Measurements from ENCODE around the gene WDR44.

Gene WDR44

DNA sequence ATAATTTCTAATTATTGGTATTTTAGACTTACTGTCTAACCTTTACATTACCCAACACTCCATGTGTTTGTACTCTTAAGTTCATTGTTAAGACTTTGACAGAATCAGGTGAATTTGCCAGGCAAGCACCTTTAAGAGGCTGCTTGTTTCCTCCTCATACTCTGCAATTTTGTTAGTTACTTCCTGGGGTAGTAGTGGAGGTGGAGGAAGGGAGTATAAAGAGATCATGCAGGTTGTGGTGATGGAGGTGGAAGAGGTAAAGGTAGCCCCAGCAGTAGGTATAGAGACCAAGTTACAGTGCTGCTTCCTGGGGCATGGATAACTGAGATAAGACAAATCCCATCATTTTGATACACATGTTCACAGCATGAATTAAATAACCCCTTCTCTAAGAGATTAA, 6.7 kb downstream of the WDR44 start:
- H2BK5ac ChIP-seq (ENCODE audit: low read depth, low read length, poor library complexity), result no peak overlapping the region
- H3K18ac ChIP-seq (ENCODE audit: low read length), result no peak overlapping the region
- H3K9ac ChIP-seq (ENCODE audit: low read length), result no peak overlapping the region
- H3K79me2 ChIP-seq (ENCODE audit: control insufficient read depth, insufficient read depth, low read length, poor library complexity), result no peaks in the 10 kb centered on the region
- no peak overlapping the region for H2AFZ ChIP-seq (ENCODE audit: insufficient read depth, low read length, poor library complexity)
- no peaks in the 10 kb centered on the region for H3K9me3 ChIP-seq (ENCODE audit: insufficient read depth, low read depth, low read length)
- H3K79me1 ChIP-seq (ENCODE audit: low read length), result no peaks in the 10 kb centered on the region
- no peak overlapping the region for H4K8ac ChIP-seq (ENCODE audit: low read depth, low read length)
- H2AK5ac ChIP-seq (ENCODE audit: low read length), result no peak overlapping the region
- no peaks in the 10 kb centered on the region for H3K36me3 ChIP-seq (ENCODE audit: control insufficient read depth in 1 of 2, insufficient read depth in 2 of 2, low read length in 2 of 2)
- H2BK12ac ChIP-seq (ENCODE audit: low read length), result no peak overlapping the region
- H3K4ac ChIP-seq (ENCODE audit: low read depth, low read length), result no peak overlapping the region
- H3K27me3 ChIP-seq (ENCODE audit: insufficient read depth, low read length), result no peaks in the 10 kb centered on the region
- H4K91ac ChIP-seq (ENCODE audit: low read depth, low read length), result no peak overlapping the region
- no peak overlapping the region for H3K23ac ChIP-seq (ENCODE audit: low read length)
- no peak overlapping the region for H2BK120ac ChIP-seq (ENCODE audit: insufficient read depth, low read length, poor library complexity)
- H3K14ac ChIP-seq (ENCODE audit: low read length), result no peak overlapping the region
- H3K4me3 ChIP-seq (ENCODE audit: low read depth, low read length), result no peak overlapping the region
- no peak for DNase-seq
- H4K12ac ChIP-seq (ENCODE audit: low read depth, low read length), result no peak overlapping the region
- no peaks in the 10 kb centered on the region for H3K4me1 ChIP-seq (ENCODE audit: control insufficient read depth in 1 of 2, insufficient read depth in 2 of 2, low read length in 2 of 2)
- H3K27ac ChIP-seq (ENCODE audit: low read depth, low read length), result no peak overlapping the region
- H3K4me2 ChIP-seq (ENCODE audit: low read length), result no peak overlapping the region

DNA sequence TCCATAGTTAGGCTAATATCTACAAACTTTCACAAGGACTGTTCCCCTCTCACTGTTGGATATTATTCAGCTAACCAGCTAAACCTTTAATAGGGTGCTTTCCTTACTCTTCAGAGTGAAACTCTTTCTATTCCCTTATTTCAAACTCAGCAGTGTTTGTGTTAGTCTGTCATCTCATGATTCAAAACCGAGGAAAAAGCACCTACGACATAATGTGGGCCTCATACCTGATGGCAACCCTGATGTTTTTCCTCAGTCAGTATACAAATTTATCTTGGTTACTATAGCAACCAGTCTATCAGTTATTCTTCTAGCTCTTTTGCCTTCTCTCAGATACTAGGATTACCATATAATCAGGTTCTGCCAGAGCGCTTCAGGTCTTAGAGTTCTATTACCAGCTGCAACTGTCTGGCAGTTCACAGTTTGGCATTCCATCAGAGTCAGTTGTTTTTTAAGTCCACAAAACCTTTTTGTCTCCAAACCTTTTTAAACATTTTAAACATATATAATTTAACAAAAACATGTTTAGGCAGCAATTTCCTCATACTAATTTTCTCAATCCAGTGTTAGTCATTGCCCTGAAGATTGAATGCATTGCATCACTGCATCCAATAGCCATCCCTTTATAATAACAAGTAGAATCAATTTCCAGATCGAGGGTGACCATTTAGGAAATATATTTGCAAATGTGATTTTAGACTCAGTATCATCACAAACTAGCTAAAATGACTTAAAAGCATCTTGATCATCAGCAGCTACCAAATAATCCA, 7.4 kb downstream of the WDR44 start:
- Histone ChIP-seq H3K79me2 (ENCODE audit: control insufficient read depth, insufficient read depth, low read length, poor library complexity) (no peaks in the 10 kb centered on the region), H3K14ac (ENCODE audit: low read length) (no peak overlapping the region), H3K9me3 (ENCODE audit: insufficient read depth, low read depth, low read length) (no peaks in the 10 kb centered on the region), H3K9ac (ENCODE audit: low read length) (no peak overlapping the region), H2AK5ac (ENCODE audit: low read length) (no peak overlapping the region), H2BK120ac (ENCODE audit: insufficient read depth, low read length, poor library complexity) (no peak overlapping the region), H3K4me1 (ENCODE audit: control insufficient read depth in 1 of 2, insufficient read depth in 2 of 2, low read length in 2 of 2) (no peaks in the 10 kb centered on the region), H3K18ac (ENCODE audit: low read length) (no peak overlapping the region), H4K12ac (ENCODE audit: low read depth, low read length) (no peak overlapping the region), H2BK5ac (ENCODE audit: low read depth, low read length, poor library complexity) (no peak overlapping the region), H2BK12ac (ENCODE audit: low read length) (no peak overlapping the region), H3K27ac (ENCODE audit: low read depth, low read length) (no peak overlapping the region), H3K36me3 (ENCODE audit: control insufficient read depth in 1 of 2, insufficient read depth in 2 of 2, low read length in 2 of 2) (no peaks in the 10 kb centered on the region), H2AFZ (ENCODE audit: insufficient read depth, low read length, poor library complexity) (no peak overlapping the region), H3K4me3 (ENCODE audit: low read depth, low read length) (no peak overlapping the region), H3K4me2 (ENCODE audit: low read length) (no peak overlapping the region), H4K8ac (ENCODE audit: low read depth, low read length) (no peak overlapping the region), H3K27me3 (ENCODE audit: insufficient read depth, low read length) (no peaks in the 10 kb centered on the region), H3K4ac (ENCODE audit: low read depth, low read length) (no peak overlapping the region), H3K23ac (ENCODE audit: low read length) (no peak overlapping the region), H3K79me1 (ENCODE audit: low read length) (no peaks in the 10 kb centered on the region), H4K91ac (ENCODE audit: low read depth, low read length) (no peak overlapping the region)
- no CpG with 5 or more reads among the region's 4 CpGs for WGBS (ENCODE audit: extremely low coverage, insufficient coverage, insufficient read length)
- DNase-seq, result peak in 1 of 2 donors; percentile 23

DNA sequence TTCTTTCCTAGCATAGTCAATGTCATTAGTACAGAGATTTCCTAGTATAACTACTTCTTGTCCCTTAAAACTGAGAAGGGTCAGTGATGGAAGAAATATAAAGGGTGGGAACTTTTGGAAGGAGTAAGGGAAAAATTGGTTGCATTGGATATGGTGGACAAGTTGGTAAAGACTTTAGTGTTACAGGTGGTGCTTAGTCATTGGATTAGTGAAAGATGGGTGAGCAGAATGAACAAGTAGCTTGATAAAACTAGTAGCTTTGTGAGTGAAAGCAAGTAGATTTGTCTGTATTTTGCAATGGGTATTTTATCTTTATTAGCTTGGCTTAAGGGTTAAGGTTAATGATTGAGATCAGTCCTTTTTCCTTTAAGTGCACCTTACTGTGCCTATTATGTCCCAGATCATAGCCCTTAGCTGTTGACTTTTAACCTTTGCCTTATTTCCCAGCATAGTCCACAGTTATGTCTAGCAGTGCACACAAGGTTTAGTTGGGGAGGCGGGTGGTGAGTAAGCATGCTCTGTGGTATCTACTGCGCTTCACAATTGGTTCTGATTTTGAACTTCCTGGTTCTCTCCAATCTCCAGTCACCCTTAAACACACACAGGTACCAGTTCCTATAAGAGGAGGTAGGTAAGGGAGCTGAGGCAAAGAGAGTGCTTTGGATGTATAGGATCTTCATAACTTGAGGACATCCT, 9.5 kb downstream of the WDR44 start:
- WGBS (ENCODE audit: extremely low coverage, insufficient coverage, insufficient read length), result no CpG with 5 or more reads among the region's 2 CpGs
- peak overlapping the region; percentile 11 for H3K27ac ChIP-seq (ENCODE audit: low read depth, low read length)

DNA sequence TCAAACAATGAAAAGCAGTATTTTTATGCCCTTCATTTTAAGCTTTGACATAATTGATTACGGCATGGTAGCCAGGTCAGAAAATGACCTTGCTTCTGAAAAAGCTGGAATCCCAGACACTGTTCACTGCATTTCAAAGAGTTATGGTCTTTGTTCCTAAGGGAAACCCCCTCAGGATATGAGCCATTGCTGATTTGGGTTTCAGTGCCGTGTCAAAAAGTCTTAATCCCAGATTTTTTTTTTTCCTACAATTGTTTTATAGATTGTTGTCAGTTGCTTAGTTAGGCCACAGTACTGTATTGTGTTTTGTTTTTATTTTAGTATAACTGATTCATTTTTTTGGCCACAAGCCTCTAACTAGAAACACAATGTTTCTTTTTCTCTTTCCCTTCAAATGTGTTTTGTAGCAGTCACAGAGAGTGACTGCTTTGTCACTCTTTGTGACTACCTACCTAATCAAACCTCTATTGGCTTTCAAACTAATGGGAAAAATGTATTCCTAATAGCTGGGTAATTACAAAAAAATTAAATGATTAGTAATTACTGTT, 10.3 kb downstream of the WDR44 start:
- no peaks in the 10 kb centered on the region for H3K79me1 ChIP-seq (ENCODE audit: low read length)
- H3K4me1 ChIP-seq (ENCODE audit: control insufficient read depth in 1 of 2, insufficient read depth in 2 of 2, low read length in 2 of 2), result no peaks in the 10 kb centered on the region
- no peak overlapping the region for H3K4me3 ChIP-seq (ENCODE audit: low read depth, low read length)
- no peak for DNase-seq
- no peak overlapping the region for H2BK120ac ChIP-seq (ENCODE audit: insufficient read depth, low read length, poor library complexity)
- H3K14ac ChIP-seq (ENCODE audit: low read length), result no peak overlapping the region
- H2AFZ ChIP-seq (ENCODE audit: insufficient read depth, low read length, poor library complexity), result no peak overlapping the region
- H3K23ac ChIP-seq (ENCODE audit: low read length), result no peak overlapping the region
- no peak overlapping the region for H4K12ac ChIP-seq (ENCODE audit: low read depth, low read length)
- no peaks in the 10 kb centered on the region for H3K9me3 ChIP-seq (ENCODE audit: insufficient read depth, low read depth, low read length)
- no peaks in the 10 kb centered on the region for H3K79me2 ChIP-seq (ENCODE audit: control insufficient read depth, insufficient read depth, low read length, poor library complexity)
- H2AK5ac ChIP-seq (ENCODE audit: low read length), result no peak overlapping the region
- no peak overlapping the region for H4K8ac ChIP-seq (ENCODE audit: low read depth, low read length)
- H3K36me3 ChIP-seq (ENCODE audit: control insufficient read depth in 1 of 2, insufficient read depth in 2 of 2, low read length in 2 of 2), result no peaks in the 10 kb centered on the region
- H3K9ac ChIP-seq (ENCODE audit: low read length), result no peak overlapping the region
- no peak overlapping the region for H4K91ac ChIP-seq (ENCODE audit: low read depth, low read length)
- no peak overlapping the region for H2BK12ac ChIP-seq (ENCODE audit: low read length)
- no peak overlapping the region for H2BK5ac ChIP-seq (ENCODE audit: low read depth, low read length, poor library complexity)
- no peak overlapping the region for H3K27ac ChIP-seq (ENCODE audit: low read depth, low read length)
- no peak overlapping the region for H3K4me2 ChIP-seq (ENCODE audit: low read length)
- no CpG with 5 or more reads among the region's 2 CpGs for WGBS (ENCODE audit: extremely low coverage, insufficient coverage, insufficient read length)
- H3K4ac ChIP-seq (ENCODE audit: low read depth, low read length), result no peak overlapping the region
- no peaks in the 10 kb centered on the region for H3K27me3 ChIP-seq (ENCODE audit: insufficient read depth, low read length)
- no peak overlapping the region for H3K18ac ChIP-seq (ENCODE audit: low read length)

More for the DNA sequence above, 9.5 kb downstream of the WDR44 start:
- Histone ChIP-seq H3K79me2 (ENCODE audit: control insufficient read depth, insufficient read depth, low read length, poor library complexity) (no peaks in the 10 kb centered on the region), H3K4me1 (ENCODE audit: control insufficient read depth in 1 of 2, insufficient read depth in 2 of 2, low read length in 2 of 2) (no peaks in the 10 kb centered on the region), H3K4ac (ENCODE audit: low read depth, low read length) (no peak overlapping the region), H3K27me3 (ENCODE audit: insufficient read depth, low read length) (no peaks in the 10 kb centered on the region), H3K4me2 (ENCODE audit: low read length) (no peak overlapping the region), H2BK5ac (ENCODE audit: low read depth, low read length, poor library complexity) (no peak overlapping the region), H2AK5ac (ENCODE audit: low read length) (no peak overlapping the region), H3K23ac (ENCODE audit: low read length) (no peak overlapping the region), H2BK120ac (ENCODE audit: insufficient read depth, low read length, poor library complexity) (no peak overlapping the region), H3K36me3 (ENCODE audit: control insufficient read depth in 1 of 2, insufficient read depth in 2 of 2, low read length in 2 of 2) (no peaks in the 10 kb centered on the region), H3K14ac (ENCODE audit: low read length) (no peak overlapping the region), H2BK12ac (ENCODE audit: low read length) (no peak overlapping the region), H3K18ac (ENCODE audit: low read length) (no peak overlapping the region), H4K12ac (ENCODE audit: low read depth, low read length) (no peak overlapping the region), H3K4me3 (ENCODE audit: low read depth, low read length) (no peak overlapping the region), H2AFZ (ENCODE audit: insufficient read depth, low read length, poor library complexity) (no peak overlapping the region), H4K8ac (ENCODE audit: low read depth, low read length) (no peak overlapping the region), H3K9me3 (ENCODE audit: insufficient read depth, low read depth, low read length) (no peaks in the 10 kb centered on the region), H4K91ac (ENCODE audit: low read depth, low read length) (no peak overlapping the region), H3K9ac (ENCODE audit: low read length) (no peak overlapping the region), H3K79me1 (ENCODE audit: low read length) (no peaks in the 10 kb centered on the region)
- DNase-seq, result peak in 1 of 2 donors; percentile 37
